ENCODE measurements around the gene ADAM12.

The ADAM12 gene

GRCh38 chr10:126042906-126043305, 345.4 kb downstream of the ADAM12 start:
- no peak for DNase-seq

- no peak for DNase-seq
These were observed 345.9 kb downstream of the ADAM12 start for GRCh38 chr10:126042354-126042753.

DNA sequence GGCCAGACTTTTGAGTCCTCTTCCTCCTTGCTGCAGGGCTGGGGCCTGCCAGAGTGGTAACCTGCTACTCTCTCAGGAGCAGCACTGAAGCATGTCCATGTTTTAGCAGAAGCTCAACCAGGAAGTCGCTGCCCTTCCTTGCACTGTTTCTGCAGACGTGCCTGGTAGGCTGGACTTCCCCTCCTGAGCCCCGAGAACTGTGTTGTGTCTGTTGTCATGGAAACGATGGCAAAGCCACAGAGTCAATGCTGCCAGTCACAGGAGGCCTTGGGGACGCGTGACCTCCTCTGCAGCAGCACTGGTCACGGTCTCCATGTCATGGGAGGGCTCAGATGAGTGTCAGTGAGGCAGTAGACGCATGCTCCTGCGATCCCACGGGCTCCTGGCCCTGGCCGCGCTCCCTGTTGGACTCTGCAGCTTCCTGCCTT, 346.5 kb downstream of the ADAM12 start:
- peak; percentile 65 to 72 for DNase-seq

DNA sequence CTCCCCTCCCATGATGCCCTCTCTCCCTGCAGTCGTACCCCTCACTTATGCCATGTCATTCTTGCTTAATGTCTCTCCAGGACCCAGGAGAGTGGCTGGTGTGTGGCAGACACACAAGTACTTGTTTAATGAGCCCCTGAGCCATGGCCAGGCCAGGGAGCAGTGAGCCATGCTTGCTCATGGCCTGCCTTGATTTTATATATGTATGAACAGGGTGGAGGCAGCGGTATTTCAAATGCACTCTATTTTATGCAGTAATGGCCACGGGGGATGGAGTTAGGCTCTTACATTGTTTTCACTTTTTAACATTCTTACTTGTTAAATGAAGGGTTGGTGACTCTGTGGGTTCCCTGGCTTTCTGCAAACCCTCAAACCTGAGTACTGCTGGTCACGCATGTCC, 347.2 kb downstream of the ADAM12 start:
- no peak for DNase-seq

DNA sequence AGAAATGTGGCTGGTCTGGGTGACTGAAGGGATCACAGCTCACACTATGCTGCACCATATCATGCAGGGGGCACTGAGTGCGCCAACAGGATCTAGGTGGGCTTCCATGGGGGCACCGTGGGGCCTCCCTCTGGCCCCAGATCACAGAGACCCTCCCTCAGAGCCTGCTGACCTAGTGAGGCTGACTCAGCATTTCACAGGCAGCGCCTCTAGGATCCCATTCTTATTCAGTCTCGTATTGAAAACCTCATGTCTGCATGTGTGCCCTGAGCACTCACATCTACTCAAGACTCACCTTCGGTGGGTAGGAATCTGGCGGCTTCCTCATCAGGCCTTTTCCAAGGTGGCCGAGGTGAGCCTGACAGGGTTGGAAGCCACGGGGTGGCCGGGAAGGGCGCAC, 350.3 kb downstream of the ADAM12 start:
- no peak for DNase-seq

DNA sequence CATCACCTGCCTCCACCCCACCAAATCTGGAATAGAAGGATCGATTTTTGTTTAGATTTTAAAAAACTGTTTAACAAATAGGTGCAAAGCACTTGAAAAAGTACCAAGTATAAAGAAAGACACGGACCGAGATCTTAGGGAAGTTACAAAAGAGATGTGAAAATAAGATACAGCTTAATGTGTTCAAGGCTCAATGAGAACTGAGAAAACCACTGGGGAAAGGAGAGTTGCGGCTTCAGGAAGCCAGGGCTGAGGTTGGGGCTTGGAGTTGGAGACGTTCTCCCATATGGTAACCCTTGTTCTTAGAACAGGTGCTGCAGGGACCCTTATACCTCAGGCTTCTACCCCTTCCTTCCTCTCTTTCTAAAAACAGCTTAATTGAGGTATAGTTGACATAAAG, 351.8 kb downstream of the ADAM12 start:
- DNase-seq = no peak

DNA sequence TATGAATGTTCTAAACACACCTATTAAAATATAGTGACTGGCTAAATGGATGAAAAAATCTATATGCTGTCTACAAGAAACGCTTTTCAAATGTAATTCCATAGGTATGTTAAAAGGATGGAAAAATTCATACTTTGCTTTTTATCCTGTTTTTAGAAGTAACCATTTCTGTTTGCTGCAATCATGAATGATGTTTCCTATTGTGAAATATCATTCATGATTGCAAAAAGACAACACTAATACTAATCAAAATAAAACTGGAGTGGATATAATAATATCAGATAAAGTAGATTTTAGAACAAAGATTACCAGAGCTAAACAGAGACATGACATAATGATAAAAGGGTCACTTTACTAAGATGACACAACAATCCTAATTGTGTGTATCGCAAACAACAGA, 353.7 kb downstream of the ADAM12 start:
- no peak for DNase-seq

DNA sequence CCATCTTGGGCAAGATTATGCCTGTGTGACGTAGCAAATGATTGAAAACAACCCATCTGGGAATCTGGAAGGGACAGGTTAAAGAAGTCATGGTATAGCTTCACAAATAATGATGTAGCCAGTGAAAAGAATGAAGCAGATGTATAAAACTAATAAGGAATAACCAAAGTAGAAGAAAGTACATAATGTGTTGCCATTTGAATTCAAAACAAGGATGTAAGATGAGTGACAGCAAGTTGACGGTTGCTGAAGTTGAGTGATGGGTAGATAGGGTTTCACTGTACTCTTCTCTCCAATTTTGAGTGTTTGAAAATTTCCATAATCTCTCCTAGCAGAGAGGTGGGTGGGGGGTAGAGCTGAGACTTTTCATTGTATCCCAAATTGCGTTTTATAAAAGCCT, 358.3 kb downstream of the ADAM12 start:
- no peak for DNase-seq

GRCh38 chr10:126027692-126028091, 360.6 kb downstream of the ADAM12 start:
- DNase-seq = no peak

GRCh38 chr10:126022841-126023240, 365.4 kb downstream of the ADAM12 start:
- no peak for DNase-seq

GRCh38 chr10:126021833-126022500, 366.3 kb downstream of the ADAM12 start:
- DNase-seq = no peak

- no peak for DNase-seq
These were observed 370.2 kb downstream of the ADAM12 start for GRCh38 chr10:126017961-126018560.

DNA sequence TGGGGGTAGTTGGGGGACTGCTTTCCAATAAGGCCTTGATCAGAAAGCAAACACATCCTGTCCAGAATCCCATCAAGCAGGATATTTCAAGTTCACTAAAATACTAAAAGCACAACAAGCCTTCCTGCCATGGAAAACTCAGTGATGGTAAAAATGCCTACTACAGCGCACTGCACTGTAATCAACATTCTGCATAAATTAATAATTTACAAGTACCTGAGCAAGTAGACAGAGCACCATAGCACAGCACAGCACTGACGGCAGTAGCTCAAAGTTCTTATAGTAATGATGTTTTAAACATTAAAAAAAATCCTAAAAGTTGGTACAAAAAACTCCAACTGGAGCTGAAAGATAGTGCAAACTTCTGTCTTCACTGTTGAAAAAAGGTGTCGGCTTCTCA, 371.4 kb downstream of the ADAM12 start:
- no peak for DNase-seq

GRCh38 chr10:126016156-126016805, 372.0 kb downstream of the ADAM12 start:
- DNase-seq = peak in 1 of 2 experiments; percentile 25

- no peak for DNase-seq
These were observed 372.9 kb downstream of the ADAM12 start for GRCh38 chr10:126015413-126015812.

DNA sequence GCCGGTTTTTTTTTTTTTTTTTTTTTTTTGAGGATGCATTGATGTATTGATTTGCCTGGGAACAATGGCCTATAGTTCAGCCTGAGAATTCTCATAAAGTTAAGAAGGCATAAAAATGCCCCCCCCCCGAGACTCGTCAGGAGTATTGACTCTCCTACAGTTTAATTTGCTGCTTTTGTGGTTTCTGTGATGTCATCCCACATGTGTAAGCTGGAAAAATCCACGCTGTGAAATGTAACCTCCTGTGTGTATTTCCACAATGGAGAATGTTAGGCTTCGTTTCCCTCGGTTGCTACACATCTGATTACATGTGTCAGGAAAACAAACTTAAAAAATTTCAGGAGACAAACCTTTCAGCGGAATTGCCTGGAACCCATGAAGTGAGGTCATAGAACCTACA, 374.0 kb downstream of the ADAM12 start:
- peak; percentile 38 to 76 for DNase-seq

DNA sequence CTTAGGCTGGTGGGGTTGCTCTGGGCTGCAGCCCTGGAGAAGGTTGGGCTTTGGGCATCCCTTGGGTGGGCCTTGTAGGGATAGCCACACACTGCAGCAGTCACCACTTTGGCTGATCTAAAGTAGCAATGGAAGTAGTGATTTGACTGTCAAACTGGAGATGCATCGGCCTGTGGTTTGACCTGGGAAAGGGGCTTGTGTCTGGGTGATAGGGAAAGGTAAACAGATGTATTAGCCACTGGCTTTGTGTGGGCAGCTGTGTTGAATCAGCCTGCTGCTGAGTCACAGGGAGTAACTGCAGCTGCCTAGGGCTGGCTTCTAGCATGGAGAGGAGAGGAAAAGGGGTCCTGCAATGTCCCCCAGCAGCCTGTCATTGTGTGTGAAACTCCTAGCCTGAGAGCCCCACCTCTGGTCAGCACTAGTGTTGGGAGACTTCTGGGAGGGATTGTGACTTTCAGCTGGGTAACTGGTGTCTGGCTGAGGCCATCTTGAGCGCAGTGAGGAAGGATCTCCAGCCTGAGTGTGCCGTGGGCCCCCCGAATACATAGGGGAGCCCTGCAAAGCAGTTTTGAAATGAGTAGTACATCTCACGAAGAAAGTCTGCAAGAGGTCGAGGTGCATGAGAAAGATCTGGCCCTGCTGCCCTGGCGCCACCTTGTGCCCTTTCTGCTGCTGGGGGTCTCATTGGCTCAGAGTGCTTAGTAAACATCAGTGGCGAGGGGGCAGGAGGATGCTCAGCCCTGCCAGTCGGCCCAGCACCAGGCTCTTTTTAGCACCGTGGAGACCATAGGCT, 374.6 kb downstream of the ADAM12 start:
- peak; percentile 92 to 93 for DNase-seq

DNA sequence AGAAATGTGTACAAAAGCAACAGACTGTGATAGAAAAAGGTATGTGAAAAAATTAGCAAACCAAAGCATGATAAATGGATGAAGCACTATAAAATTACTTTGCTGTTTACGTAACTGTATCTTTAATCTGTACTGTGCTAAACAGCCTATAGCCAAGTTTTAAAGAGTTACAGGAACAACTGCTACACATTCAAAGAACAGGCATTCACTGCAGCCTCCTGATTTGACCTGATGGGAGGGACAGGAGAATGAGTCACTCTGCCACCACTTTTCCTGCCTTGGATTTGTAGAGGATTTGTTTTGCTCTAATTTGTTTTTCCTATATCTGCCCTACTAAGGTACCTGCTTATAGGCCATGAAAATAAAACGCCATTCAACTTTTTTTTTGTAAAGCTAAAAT, 375.8 kb downstream of the ADAM12 start:
- no peak for DNase-seq

- DNase-seq = no peak
These were observed 376.3 kb downstream of the ADAM12 start for GRCh38 chr10:126011995-126012394.

GRCh38 chr10:126009650-126010049, 378.6 kb downstream of the ADAM12 start:
- DNase-seq = no peak

GRCh38 chr10:126006906-126007305, 381.4 kb downstream of the ADAM12 start:
- peak in 1 of 2 experiments; percentile 20 for DNase-seq

GRCh38 chr10:126006264-126006663, 382.0 kb downstream of the ADAM12 start:
- no peak for DNase-seq

DNA sequence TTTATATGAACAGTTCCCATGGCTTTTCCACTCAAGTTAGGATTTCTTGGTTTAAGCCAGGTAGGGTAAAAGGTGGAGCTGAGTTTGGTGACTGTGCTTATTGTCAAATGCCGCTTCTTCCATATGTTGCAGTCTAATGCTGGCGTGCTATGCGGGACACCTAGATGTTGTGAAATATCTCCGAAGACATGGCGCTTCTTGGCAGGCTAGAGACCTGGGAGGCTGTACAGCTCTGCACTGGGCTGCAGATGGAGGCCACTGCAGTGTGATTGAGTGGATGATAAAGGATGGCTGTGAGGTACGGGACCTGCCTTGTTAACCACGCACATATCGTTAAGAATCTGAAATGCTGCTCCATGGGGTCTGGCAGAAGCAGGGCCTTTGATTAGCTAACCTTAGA, 383.5 kb downstream of the ADAM12 start:
- DNase-seq = no peak

DNA sequence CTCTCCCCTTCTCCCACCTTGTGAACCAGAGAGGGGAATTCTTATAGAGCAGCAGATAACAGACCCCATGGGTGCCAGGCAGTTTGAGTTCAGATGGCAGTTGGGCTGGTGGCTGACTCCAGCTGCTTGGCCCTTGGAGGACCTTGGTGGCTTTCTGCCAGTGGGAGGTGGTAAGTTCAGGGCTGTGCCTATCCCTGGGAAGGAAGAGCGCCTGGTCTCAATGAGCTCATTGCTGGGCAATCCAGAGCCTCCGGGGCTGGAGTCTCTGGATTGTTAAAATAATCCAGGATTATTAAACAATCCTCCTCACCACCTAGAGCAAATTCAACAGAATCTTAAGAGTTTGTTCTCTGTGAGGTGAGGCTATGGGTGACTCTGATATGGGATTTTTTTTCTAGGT, 386.7 kb downstream of the ADAM12 start:
- DNase-seq = peak in 1 of 2 experiments; percentile 26
